Subcutaneous abdominal adipose tissue (tissue), 5 donors: Measurements from ENCODE around the gene EGLN2.

Experiments
- H3K27ac ChIP-seq: one replicate; pipeline ENCODE4 v1.7.0; 2013; ENCODE audit warnings: low read depth, mild to moderate bottlenecking, inconsistent platforms, low read length, moderate library complexity
- H3K27me3 ChIP-seq, 5 donors: one replicate each; pipeline ENCODE4 v1.7.0; 2013; ENCODE audit warnings: low read length in 5 of 5, inconsistent platforms in 1 of 5; ENCODE audit not compliant: control insufficient read depth in 5 of 5, insufficient read depth in 4 of 5
- H3K36me3 ChIP-seq, 5 donors: one replicate each; pipeline ENCODE4 v1.7.0; 2013; ENCODE audit warnings: low read length in 5 of 5; ENCODE audit not compliant: control insufficient read depth in 5 of 5, insufficient read depth in 5 of 5
- H3K4me1 ChIP-seq, 5 donors: one replicate each; pipeline ENCODE4 v1.7.0; 2013; ENCODE audit warnings: low read length in 5 of 5, mild to moderate bottlenecking in 3 of 5, moderate library complexity in 1 of 5; ENCODE audit not compliant: control insufficient read depth in 5 of 5, insufficient read depth in 5 of 5
- H3K4me3 ChIP-seq, 5 donors: one replicate each; pipeline ENCODE4 v1.7.0; 2013; ENCODE audit warnings: low read length in 5 of 5, low read depth in 1 of 5
- H3K9ac ChIP-seq, 5 donors: one replicate each; pipeline ENCODE4 v1.7.0; 2013; ENCODE audit warnings: low read length in 5 of 5, mild to moderate bottlenecking in 4 of 5, moderate library complexity in 3 of 5
- H3K9me3 ChIP-seq, 5 donors: one replicate each; pipeline ENCODE4 v1.7.0; 2013; ENCODE audit warnings: low read length in 5 of 5; ENCODE audit not compliant: control insufficient read depth in 5 of 5
- donor health status: healthy.
- donor health status: healthy.
- donor health status: healthy.
- donor health status: healthy.
- donor health status: healthy.

Gene EGLN2

GRCh38 chr19:40775632-40776022 is 23.4 kb upstream of the EGLN2 start:
- Histone ChIP-seq H3K36me3 (peaks cover 0 to 3% (median 0%) of the 10 kb centered on the region in 5 donors), H3K27ac (no peak overlapping the region), H3K9me3 (no peaks in the 10 kb centered on the region), H3K27me3 (no peaks in the 10 kb centered on the region), H3K4me1 (peaks cover 9 to 22% (median 20%) of the 10 kb centered on the region in 5 donors), H3K4me3 (no peak overlapping the region), H3K9ac (no peak overlapping the region)

- Histone ChIP-seq H3K4me3 (no peak overlapping the region), H3K9me3 (no peaks in the 10 kb centered on the region), H3K27me3 (no peaks in the 10 kb centered on the region), H3K27ac (no peak overlapping the region), H3K4me1 (peaks cover 9 to 22% (median 20%) of the 10 kb centered on the region in 5 donors), H3K9ac (no peak overlapping the region), H3K36me3 (peaks cover 0 to 4% (median 0%) of the 10 kb centered on the region in 5 donors)
Observed at GRCh38 chr19:40776364-40776763, 22.6 kb upstream of the EGLN2 start.

- H3K27ac ChIP-seq: peak overlapping the region; percentile 92
- peak overlapping the region; percentile 77 to 98 (median 87) for H3K4me3 ChIP-seq
- H3K36me3 ChIP-seq: peaks cover 0 to 6% (median 1%) of the 10 kb centered on the region in 5 donors
- H3K9ac ChIP-seq: peak overlapping the region; percentile 38 to 93 (median 79)
- no peaks in the 10 kb centered on the region for H3K9me3 ChIP-seq
- no peaks in the 10 kb centered on the region for H3K27me3 ChIP-seq
- H3K4me1 ChIP-seq: peaks cover 9 to 22% (median 20%) of the 10 kb centered on the region in 5 donors
Observed at GRCh38 chr19:40776932-40777644, 21.9 kb upstream of the EGLN2 start.

GRCh38 chr19:40777645-40777936 is 21.4 kb upstream of the EGLN2 start:
- peak overlapping the region; percentile 38 to 93 (median 79) for H3K9ac ChIP-seq
- H3K27me3 ChIP-seq: no peaks in the 10 kb centered on the region
- H3K27ac ChIP-seq: peak overlapping the region; percentile 92
- no peaks in the 10 kb centered on the region for H3K9me3 ChIP-seq
- peak overlapping the region; percentile 77 to 98 (median 87) for H3K4me3 ChIP-seq
- peaks cover 9 to 22% (median 20%) of the 10 kb centered on the region in 5 donors for H3K4me1 ChIP-seq
- peaks cover 0 to 9% (median 4%) of the 10 kb centered on the region in 5 donors for H3K36me3 ChIP-seq

- peak within 1 kb of the TSS; percentile 47 to 93 (median 79) for H3K9ac ChIP-seq
- no peaks in the 10 kb centered on the region for H3K9me3 ChIP-seq
- H3K4me3 ChIP-seq: peak within 1 kb of the TSS; percentile 77 to 98 (median 87)
- H3K27me3 ChIP-seq: no peaks in the 10 kb centered on the region
- H3K4me1 ChIP-seq: peaks cover 9 to 22% (median 20%) of the 10 kb centered on the region in 5 donors
- H3K36me3 ChIP-seq: peaks cover 0 to 9% (median 4%) of the 10 kb centered on the region in 5 donors
- H3K27ac ChIP-seq: peak within 1 kb of the TSS; percentile 92
Observed at GRCh38 chr19:40777937-40778705, 20.9 kb upstream of the EGLN2 start, which contains the start of gene RAB4B. TSS of gene RAB4B (plus strand) at chr19:40778247. CDS start at chr19:40778376, 129 bp downstream.

- H3K27me3 ChIP-seq: no peaks in the 10 kb centered on the region
- peak overlapping the region; percentile 62 for H3K27ac ChIP-seq
- H3K36me3 ChIP-seq: peaks cover 0 to 9% (median 4%) of the 10 kb centered on the region in 5 donors
- H3K9ac ChIP-seq: peak overlapping the region in 4 of 5 donors; percentile 26 to 93 (median 73)
- H3K9me3 ChIP-seq: no peaks in the 10 kb centered on the region
- H3K4me1 ChIP-seq: peaks cover 9 to 22% (median 20%) of the 10 kb centered on the region in 5 donors
- peak overlapping the region; percentile 77 to 92 (median 87) for H3K4me3 ChIP-seq
Observed at GRCh38 chr19:40778706-40779284, 20.2 kb upstream of the EGLN2 start.

- H3K9ac ChIP-seq: no peak overlapping the region
- no peak overlapping the region for H3K27ac ChIP-seq
- H3K4me3 ChIP-seq: no peak overlapping the region
- H3K9me3 ChIP-seq: no peaks in the 10 kb centered on the region
- H3K4me1 ChIP-seq: peaks cover 9 to 22% (median 20%) of the 10 kb centered on the region in 5 donors
- H3K27me3 ChIP-seq: no peaks in the 10 kb centered on the region
- peaks cover 0 to 16% (median 10%) of the 10 kb centered on the region in 5 donors for H3K36me3 ChIP-seq
Observed at GRCh38 chr19:40780582-40780981, 18.4 kb upstream of the EGLN2 start.

GRCh38 chr19:40781140-40781539 is 17.9 kb upstream of the EGLN2 start:
- Histone ChIP-seq H3K27ac (no peak overlapping the region), H3K4me1 (peaks cover 9 to 22% (median 20%) of the 10 kb centered on the region in 5 donors), H3K4me3 (no peak overlapping the region), H3K36me3 (peaks cover 0 to 17% (median 10%) of the 10 kb centered on the region in 5 donors), H3K9me3 (no peaks in the 10 kb centered on the region), H3K9ac (no peak overlapping the region), H3K27me3 (no peaks in the 10 kb centered on the region)

- Histone ChIP-seq H3K27ac (no peak overlapping the region), H3K27me3 (no peaks in the 10 kb centered on the region), H3K9ac (no peak overlapping the region), H3K4me3 (no peak overlapping the region), H3K9me3 (no peaks in the 10 kb centered on the region), H3K4me1 (peaks cover 3 to 6% (median 6%) of the 10 kb centered on the region in 5 donors), H3K36me3 (peaks cover 0 to 33% (median 23%) of the 10 kb centered on the region in 5 donors)
Observed at GRCh38 chr19:40783711-40784110, 15.3 kb upstream of the EGLN2 start.
